C4-2B (cell line): ENCODE data around the gene PPP1R3C.

Experiments
- CTCF ChIP-seq: fragments of 450-650 bp; conservative IDR thresholded peaks from 2 replicates; pipeline ENCODE4 v1.5.1; 2017; ENCODE audit warnings: mild to moderate bottlenecking
- ZFX ChIP-seq: fragments of 450-650 bp; IDR thresholded peaks from 2 replicates; pipeline ENCODE4 v1.6.1; 2017

GRCh38 chr10:91627344-91628102 lies 5.3 kb downstream of the PPP1R3C start:
- TF ChIP-seq CTCF (no peak), ZFX (no peak)
